Cerebellar nuclear complex (tissue), 1 donor: ENCODE data around the gene TEKTIP1.
"Not testable (repeated sequence)": the region's sequence is repeated elsewhere in the genome, so short reads cannot be mapped to it uniquely, and the experiment has no call there.

ENCODE experiments used
- DNase-seq, 2 experiments: peaks; one replicate each; lab custom pipeline; 2025; lab: John Stamatoyannopoulos, UW

The TEKTIP1 gene

DNA sequence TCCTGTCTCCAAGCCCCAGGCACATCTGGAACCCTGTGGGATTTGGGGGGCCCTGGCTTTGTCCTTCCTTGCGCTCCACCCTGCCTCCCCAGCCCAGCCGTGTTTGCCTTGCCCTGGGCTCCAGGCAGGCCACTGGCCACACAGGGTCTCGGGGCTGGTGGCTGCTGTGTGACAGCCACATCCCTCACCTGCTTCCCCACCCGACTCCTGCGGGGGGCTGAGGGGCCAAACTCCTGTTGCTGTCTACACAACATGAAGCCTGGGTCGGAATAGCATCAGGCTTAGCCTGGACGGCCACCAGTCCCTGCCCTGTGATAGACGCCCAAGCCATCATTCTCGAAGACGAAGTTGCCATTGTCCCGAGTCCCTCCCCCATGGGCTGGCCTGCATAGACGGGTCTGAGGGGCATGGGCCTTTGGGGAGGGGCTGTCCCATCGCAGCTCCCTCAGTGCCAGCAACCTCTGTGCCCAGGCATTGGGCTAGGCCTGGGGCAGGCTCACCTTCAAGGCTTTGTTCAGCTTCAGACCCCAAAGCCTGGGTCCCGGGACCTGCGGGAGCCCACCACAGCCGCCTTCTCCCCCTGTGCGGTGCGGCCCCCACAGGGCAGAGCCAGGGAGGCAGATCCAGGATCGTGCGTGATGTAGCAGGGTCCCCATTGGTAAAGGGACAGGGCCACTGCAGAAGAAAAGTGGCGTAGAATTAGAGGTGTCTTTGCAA lies 15.5 kb upstream of the TEKTIP1 start:
- DNase-seq = no peak

DNA sequence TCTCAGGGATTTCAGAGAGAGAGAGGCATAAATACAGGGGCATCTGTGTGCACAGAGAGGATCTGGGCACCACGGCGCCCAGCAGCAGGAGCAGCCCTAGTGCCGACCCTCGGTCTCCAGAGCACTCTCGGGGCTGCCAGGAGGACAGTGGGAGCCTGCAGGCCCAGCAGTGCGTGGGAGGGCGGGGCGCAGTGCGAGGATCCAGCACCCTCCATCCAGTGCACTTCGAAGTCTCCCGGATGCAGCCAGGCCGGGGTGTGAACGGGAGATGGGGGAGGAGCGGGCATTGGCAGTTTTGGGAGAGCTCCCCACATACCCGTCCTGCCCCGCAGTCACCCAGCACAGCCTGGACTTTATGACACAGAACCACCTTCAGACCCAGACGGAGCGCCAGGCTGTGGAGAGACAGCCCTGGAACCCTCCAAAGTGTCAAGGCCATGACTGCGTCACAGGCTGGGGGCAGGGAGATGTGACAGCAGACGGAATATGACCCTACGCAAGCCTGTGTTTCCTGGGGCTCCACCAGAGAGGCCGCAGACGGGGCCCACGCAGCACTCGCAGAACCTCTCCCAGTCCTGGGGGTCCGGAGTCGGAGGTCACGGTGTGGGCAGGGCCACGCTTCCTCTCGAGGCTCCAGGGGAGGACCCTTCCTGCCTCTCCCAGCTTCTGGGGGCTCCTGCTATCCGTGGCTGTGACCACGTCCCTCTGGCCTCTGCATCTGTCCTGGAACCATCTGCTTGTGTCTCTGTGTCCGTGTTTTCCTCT lies 14.7 kb upstream of the TEKTIP1 start:
- DNase-seq = no peak

DNA sequence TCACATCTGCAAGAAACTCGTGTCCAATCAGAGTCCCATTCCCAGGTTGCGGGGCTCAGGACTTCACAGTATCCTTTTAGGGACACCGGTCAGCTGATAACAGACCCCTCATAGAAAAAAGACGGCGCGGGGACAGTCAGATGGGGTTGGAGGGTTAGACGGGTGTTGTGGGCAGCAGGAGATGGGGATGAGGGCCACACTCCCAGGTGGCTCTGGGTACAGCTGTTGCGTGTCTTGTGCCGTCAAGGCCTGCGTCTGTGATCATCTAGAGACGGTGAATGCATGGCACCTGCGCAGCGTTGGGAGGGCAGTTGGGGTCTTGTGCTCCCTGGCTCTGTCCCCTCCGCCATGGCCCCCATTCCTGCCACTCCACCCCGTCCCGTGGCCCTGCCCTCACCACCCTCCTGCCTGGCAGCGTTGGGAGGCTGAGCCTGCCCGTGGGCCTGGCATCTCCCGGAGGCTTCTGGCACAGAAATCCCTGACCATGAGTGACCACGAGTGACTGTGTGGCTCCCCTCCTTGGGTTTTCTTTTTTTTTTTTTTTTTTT lies 14.0 kb upstream of the TEKTIP1 start:
- no peak for DNase-seq

DNA sequence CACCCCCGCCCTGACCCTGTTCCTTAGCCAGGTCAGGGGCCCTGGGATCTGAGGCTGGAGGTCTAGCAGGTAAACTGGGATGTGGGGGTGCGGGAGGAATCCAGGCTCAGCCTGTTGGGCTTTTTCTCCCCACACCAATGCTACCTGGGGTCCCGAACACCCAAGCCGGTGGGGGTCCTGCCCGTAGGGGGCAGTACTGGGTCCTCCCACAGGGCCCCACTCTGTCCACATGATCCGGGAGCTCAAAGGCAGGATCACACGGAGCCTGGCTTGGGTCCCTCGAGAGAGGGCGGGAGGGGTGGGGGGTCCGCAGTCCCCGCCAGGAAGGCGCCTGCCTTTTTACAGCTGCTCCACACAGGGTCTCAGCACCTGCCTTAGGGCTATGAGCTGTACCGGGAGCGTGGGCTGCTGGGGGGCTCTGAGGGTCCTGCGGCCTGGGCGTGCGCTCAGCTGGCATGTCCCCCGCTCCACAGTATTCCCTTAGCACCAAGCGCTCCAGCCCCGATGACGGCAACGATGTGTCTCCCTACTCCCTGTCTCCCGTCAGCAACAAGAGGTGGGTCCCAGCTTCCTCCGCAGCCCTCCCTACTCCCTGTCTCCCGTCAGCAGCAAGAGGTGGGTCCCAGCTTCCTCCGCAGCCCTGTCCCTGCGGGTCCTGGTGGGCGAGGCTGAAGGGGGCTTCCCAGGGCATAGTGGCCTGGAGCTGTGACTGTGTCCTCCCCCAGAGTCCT lies 12.3 kb upstream of the TEKTIP1 start:
- DNase-seq = no peak

DNA sequence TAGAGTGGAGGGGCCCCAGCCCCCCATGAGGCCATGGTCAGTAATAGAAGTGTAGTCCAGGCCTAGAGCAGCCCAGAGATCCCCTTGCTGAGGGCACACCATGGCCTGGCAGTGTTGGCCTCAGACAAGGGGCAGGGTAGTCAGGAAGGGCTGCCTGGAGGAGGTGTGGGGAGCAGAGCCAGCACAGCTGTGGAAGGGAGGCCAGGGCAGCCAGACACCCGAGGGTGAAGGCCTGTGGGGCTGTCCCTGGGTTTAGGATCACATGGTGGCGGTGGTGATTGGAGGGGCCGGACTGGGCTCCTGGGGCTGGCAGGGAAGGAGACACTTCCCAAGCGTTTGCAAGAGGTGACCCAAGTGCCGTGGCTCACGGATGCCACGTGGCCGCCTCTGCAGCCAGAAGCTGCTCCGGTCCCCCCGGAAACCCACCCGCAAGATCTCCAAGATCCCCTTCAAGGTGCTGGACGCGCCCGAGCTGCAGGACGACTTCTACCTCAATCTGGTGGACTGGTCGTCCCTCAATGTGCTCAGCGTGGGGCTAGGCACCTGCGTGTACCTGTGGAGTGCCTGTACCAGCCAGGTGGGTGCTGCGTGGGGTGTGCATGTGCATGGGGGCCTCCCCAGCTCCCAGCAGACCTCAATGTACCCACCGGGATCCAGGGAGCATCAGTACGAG lies 11.6 kb upstream of the TEKTIP1 start:
- DNase-seq = no peak

DNA sequence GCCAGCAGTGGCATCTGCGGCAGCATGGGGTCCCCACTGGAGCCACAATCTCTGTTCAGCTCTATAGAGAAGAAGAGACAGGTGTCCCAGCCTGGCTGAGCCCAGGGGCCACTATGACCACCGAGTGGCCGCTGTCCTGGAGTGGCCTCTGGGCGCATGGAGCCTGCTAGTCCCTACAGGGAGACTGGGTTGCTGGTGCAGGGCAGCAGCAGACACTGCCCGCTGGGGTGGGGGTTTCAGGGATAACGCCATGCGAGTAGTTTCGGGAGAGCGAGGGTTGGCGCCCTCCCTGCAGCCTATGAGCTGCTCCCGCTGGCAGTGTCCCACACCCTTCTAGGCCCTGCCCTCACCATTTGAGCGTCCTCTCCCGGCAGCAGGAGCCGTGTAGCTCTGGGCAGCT lies 10.9 kb upstream of the TEKTIP1 start:
- DNase-seq = no peak

DNA sequence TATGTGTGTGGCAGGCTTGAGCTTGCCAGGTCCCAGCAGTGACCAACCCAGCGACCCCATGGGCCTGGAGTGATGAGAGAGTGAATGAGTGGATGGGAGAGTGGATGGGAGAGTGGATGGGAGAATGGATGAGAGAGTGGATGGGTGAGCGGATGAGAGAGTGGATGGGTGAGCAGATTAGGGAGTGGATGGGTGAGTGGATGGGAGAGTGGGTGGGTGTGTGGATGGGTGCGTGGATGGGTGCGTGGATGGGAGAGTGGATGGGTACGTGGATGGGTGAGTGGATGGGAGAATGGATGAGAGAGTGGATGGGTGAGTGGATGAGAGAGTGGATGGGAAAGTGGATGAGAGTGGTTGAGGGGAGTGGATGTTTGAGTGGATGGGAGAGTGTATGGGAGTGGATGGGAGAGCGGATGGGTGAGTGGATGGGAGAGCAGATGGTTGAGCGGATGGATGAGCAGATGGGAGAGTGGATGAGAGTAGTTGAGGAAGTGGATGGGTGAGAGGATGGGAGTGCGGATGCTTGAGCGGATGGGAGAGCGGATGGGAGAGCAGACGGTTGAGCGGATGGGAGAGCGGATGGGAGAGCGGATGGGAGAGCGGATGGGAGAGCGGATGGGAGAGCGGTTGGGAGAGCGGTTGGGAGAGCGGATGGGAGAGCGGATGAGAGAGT lies 10.3 kb upstream of the TEKTIP1 start:
- DNase-seq = no peak

DNA sequence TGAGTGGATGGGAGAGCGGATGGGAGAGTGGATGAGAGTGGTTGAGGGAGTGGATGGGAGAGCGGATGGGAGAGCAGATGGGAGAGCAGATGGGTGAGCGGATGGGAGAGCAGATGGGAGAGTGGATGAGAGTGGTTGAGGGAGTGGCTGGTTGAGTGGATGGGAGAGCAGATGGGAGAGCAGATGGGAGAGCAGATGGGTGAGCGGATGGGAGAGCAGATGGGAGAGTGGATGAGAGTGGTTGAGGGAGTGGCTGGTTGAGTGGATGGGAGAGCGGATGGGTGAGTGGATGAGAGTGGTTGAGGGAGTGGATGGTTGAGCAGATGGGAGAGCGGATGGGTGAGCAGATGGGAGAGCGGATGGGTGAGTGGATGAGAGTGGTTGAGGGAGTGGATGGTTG lies 9.7 kb upstream of the TEKTIP1 start:
- not testable (repeated sequence) for DNase-seq

DNA sequence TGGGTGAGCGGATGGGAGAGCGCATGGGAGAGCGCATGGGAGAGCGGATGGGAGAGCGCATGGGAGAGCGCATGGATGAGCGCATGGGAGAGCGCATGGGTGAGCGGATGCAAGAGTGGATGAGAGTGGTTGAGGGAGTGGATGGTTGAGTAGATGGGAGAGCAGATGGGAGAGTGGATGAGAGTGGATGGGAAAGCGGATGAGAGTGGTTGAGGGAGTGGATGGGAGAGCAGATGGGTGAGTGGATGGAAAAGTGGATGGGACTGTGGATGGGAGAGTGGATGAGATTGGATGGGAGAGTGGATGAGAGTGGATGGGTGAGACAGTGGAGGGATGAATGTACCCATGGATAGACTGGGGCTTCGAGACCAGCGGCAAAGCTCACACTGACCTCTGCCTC lies 8.6 kb upstream of the TEKTIP1 start:
- no peak for DNase-seq

DNA sequence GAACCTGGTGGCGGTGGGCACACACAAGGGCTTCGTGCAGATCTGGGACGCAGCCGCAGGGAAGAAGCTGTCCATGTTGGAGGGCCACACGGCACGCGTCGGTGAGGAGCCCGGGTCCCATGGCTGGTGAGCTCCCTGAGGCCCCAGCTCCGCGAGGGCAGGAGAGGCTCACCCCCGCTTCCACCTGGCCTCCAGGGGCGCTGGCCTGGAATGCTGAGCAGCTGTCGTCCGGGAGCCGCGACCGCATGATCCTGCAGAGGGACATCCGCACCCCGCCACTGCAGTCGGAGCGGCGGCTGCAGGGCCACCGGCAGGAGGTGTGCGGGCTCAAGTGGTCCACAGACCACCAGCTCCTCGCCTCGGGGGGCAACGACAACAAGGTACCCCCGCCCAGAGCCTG lies 7.3 kb upstream of the TEKTIP1 start:
- DNase-seq = no peak

DNA sequence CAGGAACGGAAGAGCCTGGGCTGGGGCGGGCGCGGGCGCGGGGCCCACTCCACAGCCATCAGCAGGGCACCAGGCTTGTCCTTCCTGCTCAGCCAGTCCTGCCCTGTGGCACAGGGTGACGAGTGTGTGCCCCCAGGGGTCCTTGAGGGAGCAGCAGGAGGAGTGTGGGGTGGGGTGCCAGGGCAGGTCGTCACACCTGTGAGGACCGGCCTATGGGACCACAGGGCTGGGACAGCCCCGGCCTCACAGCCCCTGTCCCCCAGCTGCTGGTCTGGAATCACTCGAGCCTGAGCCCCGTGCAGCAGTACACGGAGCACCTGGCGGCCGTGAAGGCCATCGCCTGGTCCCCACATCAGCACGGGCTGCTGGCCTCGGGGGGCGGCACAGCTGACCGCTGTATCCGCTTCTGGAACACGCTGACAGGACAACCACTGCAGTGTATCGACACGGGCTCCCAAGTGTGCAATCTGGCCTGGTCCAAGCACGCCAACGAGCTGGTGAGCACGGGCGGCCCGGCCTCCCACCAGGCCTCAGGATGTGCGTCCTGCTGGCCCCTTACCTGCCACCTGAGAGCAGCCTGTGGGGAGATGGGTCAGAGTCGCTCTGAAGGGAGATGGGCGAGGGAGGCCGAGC lies 6.7 kb upstream of the TEKTIP1 start:
- DNase-seq = no peak

DNA sequence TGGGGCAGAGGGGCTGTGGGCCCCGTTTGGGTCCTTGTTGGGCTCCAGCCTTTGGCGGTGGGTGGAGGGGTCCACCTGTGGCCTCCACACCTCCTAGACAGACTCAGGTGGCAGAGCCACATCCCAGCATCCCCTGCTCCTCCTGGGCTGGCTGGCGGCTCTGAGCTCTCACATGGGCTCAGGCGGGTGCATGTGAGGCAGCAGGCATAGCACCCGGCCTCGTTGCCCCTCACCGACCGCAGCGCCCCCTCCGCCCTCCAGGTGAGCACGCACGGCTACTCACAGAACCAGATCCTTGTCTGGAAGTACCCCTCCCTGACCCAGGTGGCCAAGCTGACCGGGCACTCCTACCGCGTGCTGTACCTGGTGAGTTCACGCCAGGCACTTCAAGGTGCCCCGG lies 5.9 kb upstream of the TEKTIP1 start:
- DNase-seq = no peak

DNA sequence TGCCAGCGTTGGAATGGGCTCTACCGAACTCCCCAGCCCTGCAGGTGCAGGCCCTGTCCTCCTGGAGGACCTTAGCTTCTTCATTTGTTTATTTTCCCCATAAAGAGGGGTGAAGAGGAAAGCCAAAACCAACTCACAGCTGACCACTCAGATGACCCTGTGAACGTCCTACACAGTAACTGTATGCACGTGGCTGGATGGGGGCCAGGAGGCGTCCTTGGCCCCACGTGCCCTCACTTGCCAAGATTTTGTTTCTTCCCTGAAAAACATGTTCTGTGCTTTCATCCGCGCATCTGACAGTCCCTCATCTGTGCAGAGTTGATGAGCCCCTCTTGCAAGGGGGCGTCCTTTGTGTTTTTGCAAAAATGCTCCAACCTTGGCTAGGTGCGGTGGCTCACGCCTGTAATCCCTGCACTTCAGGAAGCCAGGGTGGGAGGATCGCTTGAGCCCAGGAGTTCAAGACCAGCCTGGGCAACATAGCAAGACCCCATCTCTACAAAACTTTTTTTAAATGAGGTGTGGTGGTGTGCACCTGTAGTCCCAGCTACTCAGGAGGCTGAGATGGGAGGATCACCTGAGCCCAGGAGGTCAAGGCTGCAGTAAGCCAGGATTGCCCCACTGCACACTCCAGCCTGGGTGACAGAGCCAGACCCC lies 5.3 kb upstream of the TEKTIP1 start:
- no peak for DNase-seq

DNA sequence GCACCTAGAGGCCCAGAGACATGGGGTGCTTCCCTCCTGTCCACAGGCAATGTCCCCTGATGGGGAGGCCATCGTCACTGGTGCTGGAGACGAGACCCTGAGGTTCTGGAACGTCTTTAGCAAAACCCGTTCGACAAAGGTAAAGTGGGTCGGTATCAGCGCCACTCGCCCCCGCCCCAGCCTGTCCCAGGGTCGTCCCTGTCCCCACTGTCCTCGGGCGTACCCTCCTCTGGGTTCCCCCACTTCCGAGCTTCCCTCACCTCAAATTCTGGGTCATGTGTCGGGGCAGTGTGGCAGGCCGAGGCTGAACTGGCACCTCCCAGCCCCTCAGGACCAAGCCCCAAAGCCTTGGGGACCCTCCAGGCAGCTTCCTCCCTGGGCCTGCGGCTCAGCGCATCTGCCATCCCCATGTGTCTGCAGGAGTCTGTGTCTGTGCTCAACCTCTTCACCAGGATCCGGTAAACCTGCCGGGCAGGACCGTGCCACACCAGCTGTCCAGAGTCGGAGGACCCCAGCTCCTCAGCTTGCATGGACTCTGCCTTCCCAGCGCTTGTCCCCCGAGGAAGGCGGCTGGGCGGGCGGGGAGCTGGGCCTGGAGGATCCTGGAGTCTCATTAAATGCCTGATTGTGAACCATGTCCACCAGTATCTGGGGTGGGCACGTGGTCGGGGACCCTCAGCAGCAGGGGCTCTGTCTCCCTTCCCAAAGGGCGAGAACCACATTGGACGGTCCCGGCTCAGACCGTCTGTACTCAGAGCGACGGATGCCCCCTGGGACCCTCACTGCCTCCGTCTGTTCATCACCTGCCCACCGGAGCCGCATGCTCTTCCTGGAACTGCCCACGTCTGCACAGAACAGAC lies 4.4 kb upstream of the TEKTIP1 start:
- no peak for DNase-seq

DNA sequence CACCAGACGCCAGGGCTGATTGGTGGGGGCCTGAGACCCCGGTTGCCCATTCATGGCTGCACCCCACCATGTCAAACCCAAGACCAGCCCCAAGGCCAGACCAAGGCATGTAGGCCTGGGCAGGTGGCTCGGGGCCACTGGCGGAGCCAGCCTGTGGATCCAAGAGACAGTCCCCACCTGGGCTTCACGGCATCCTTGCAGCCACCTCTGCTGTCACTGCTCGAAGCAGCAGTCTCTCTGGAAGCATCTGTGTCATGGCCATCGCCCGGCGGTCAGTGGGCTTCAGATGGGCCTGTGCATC lies 3.8 kb upstream of the TEKTIP1 start:
- DNase-seq = no peak

DNA sequence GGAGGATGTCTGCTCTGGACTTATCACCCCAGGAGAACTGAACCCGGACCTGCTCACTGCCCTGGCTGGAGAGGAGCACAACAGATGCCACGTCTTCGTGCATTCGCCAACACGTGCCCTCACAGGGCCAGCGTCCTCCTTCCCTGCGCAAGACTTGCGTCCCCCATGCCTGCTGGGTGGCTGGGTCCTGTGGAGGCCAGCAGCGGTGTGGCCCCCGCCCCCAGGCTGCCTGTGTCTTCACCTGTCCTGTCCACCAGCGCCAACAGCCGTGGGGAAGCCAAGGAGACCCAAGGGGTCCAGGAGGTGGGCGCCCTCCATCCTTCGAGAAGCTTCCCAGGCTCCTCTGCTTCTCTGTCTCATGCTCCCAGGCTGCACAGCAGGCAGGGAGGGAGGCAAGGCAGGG lies 3.4 kb upstream of the TEKTIP1 start:
- DNase-seq = no peak

DNA sequence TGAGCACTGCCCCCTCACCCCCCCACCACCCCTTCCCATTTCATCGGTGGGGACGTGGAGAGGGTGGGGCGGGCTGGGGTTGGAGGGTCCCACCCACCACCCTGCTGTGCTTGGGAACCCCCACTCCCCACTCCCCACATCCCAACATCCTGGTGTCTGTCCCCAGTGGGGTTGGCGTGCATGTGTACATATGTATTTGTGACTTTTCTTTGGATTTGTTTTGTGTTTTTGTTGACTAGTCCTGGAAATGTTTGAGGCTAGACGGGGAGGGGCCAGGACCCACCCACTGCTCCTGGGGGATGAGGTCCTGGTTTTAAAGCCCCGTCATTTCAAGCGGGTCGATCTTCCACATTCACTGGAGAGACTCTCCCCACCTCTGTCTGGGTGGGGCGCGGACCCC lies 3.0 kb upstream of the TEKTIP1 start:
- DNase-seq = no peak

DNA sequence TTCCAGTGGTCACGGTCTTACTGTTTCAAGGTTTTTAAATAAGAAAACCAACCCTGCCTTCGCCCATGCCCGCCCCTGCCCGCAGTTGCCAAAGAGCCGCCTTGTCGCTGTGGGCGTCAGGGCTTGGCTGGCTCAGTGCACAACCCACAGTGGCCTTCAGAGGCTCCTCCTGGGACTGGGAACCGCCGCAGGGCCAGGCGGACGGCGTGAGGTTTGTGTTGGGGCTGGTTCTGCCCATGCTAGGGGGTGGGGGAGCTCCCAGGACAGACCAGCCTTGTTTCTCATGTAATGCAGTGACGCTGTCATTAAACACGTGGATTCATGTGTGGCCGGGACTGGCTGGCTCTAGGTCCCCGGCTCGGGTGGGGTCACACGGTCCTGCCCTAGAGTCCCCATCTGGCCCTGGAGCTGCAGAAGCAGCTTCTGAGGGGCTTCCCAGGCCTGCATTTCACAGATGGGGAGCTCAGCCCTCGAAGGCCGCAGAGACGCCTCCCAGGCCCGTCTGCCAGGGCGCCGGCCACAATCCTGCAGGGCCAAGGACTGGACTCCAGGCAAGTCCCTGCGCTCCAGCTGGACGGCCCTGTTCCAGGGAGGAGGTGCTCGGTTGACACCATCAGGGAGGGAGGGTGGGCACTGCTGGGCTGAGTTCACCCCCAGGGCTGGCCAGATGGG lies 2.4 kb upstream of the TEKTIP1 start:
- no peak for DNase-seq

DNA sequence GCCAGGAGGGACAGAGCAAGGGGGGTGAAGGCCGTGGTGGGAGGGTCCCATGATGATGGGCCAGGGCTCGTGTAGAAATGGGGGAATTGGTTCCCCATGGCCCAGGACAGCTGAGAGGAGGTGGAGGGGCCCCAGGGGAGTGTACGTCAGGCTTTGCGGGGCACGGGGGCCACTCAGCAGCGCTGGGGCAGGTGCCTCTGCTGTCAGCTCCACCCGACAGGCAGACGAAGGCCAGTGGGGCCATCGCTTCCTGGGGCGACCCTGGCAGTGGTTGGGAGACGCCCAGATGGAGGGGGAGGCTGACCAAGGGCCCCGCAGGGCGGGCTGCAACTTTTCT lies 1.9 kb upstream of the TEKTIP1 start:
- DNase-seq = no peak
